ENCODE data around the gene ARHGEF28.

DNA sequence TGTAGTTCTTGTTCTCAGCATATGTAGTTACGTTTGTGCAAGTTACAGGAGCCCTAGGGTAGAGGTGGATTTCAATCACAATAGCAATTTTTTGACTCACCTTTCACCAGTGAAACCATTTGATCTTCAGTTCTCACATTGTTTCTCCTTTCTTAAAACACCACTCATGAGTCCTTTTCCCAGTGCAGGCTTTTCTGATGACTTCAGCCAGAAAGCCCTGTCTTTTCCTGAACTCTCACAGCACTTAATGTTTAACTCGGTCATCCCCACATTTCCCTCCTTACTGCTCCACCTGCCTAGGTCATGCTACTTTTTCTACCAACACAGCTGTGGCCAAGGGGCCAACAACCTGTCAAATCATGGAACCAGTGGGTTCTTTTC, 37.9 kb downstream of the ARHGEF28 start:
- TF ChIP-seq BHLHE40 (IDR thresholded peaks at IDR 0.05; ENCODE audit: low read length) = no peak
- TF ChIP-seq, protein P1, sequence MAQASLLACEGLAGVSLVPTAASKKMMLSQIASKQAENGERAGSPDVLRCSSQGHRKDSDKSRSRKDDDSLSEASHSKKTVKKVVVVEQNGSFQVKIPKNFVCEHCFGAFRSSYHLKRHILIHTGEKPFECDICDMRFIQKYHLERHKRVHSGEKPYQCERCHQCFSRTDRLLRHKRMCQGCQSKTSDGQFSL (CRISPR knock-in tag; IDR thresholded peaks at IDR 0.05) = no peak
- no peak for TF ChIP-seq POLR2AphosphoS5 (IDR thresholded peaks at IDR 0.05; ENCODE audit: low read depth, low read length)
- TF ChIP-seq, protein P2, sequence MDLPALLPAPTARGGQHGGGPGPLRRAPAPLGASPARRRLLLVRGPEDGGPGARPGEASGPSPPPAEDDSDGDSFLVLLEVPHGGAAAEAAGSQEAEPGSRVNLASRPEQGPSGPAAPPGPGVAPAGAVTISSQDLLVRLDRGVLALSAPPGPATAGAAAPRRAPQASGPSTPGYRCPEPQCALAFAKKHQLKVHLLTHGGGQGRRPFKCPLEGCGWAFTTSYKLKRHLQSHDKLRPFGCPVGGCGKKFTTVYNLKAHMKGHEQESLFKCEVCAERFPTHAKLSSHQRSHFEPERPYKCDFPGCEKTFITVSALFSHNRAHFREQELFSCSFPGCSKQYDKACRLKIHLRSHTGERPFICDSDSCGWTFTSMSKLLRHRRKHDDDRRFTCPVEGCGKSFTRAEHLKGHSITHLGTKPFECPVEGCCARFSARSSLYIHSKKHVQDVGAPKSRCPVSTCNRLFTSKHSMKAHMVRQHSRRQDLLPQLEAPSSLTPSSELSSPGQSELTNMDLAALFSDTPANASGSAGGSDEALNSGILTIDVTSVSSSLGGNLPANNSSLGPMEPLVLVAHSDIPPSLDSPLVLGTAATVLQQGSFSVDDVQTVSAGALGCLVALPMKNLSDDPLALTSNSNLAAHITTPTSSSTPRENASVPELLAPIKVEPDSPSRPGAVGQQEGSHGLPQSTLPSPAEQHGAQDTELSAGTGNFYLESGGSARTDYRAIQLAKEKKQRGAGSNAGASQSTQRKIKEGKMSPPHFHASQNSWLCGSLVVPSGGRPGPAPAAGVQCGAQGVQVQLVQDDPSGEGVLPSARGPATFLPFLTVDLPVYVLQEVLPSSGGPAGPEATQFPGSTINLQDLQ (CRISPR knock-in tag; IDR thresholded peaks at IDR 0.05) = no peak
- TF ChIP-seq KLF9 (CRISPR knock-in tag; IDR thresholded peaks at IDR 0.05; ENCODE audit: low read depth) = no peak
